ENCODE measurements around the gene PLEKHG1.

GRCh38 chr6:150646228-150646627 is 46.5 kb downstream of the PLEKHG1 start:
- TF ChIP-seq, protein P1, sequence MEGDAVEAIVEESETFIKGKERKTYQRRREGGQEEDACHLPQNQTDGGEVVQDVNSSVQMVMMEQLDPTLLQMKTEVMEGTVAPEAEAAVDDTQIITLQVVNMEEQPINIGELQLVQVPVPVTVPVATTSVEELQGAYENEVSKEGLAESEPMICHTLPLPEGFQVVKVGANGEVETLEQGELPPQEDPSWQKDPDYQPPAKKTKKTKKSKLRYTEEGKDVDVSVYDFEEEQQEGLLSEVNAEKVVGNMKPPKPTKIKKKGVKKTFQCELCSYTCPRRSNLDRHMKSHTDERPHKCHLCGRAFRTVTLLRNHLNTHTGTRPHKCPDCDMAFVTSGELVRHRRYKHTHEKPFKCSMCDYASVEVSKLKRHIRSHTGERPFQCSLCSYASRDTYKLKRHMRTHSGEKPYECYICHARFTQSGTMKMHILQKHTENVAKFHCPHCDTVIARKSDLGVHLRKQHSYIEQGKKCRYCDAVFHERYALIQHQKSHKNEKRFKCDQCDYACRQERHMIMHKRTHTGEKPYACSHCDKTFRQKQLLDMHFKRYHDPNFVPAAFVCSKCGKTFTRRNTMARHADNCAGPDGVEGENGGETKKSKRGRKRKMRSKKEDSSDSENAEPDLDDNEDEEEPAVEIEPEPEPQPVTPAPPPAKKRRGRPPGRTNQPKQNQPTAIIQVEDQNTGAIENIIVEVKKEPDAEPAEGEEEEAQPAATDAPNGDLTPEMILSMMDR (IDR thresholded peaks at IDR 0.05): no peak
- TF ChIP-seq POLR2A (IDR thresholded peaks at IDR 0.05) (no peak), EP300 (IDR thresholded peaks at IDR 0.05) (no peak)
